K562 (cell line): ENCODE measurements around the gene RNF114. TPM values are rescaled to one million over a fixed set of nuclear protein-coding genes. Genes with fewer than 3 reads are reported as not detected.

Source experiments
- ATF7 ChIP-seq: fragments of 450-650 bp; IDR thresholded peaks from 2 replicates; pipeline ENCODE4 v1.7.1; 2014; ENCODE audit warnings: mild to moderate bottlenecking, moderate library complexity
- BHLHE40 ChIP-seq: IDR thresholded peaks from 2 replicates; pipeline ENCODE4 v1.6.1; 2011; ENCODE audit warnings: low read length, improper control_type of control experiment
- CBX1 ChIP-seq: sonication (generic); IDR thresholded peaks from 2 replicates; pipeline ENCODE4 v1.6.1; 2016; ENCODE audit warnings: antibody characterized with exemption, low read depth, mild to moderate bottlenecking
- CHD7 ChIP-seq: fragments of 200-600 bp; sonication (generic); IDR thresholded peaks from one replicate; pipeline ENCODE4 v1.6.1; 2012; ENCODE audit warnings: mild to moderate bottlenecking, low read depth, low read length, inconsistent platforms
- GTF2A2 ChIP-seq: IDR thresholded peaks from 2 replicates; pipeline ENCODE4 v1.6.1; 2016; ENCODE audit warnings: mild to moderate bottlenecking, missing genetic modification characterization, missing compliant biosample characterization
- NR1H2 ChIP-seq: sonication (generic); formaldehyde crosslinking; IDR thresholded peaks from 2 replicates; pipeline ENCODE4 v1.4.0; 2020; ENCODE audit warnings: mild to moderate bottlenecking, missing genetic modification reagents
- SAFB2 ChIP-seq: fragments of 200-400 bp; formaldehyde crosslinking; IDR thresholded peaks from 2 replicates; pipeline ENCODE4 v1.6.1; 2018; ENCODE audit warnings: borderline replicate concordance, low read length, low read depth, moderate library complexity; ENCODE audit not compliant: severe bottlenecking
- STAT6 ChIP-seq: sonication (generic); formaldehyde crosslinking; IDR thresholded peaks from 2 replicates; pipeline ENCODE4 v1.8.1; 2023; ENCODE audit warnings: mild to moderate bottlenecking, missing genetic modification reagents
- ZNF134 ChIP-seq: fragments of 250-450 bp; sonication (Bioruptor Pico); conservative IDR thresholded peaks from 2 replicates; pipeline ENCODE4 v1.4.0; 2020
- ZNF217 ChIP-seq: sonication (generic); formaldehyde crosslinking; IDR thresholded peaks from 2 replicates; pipeline ENCODE4 v1.8.0; 2022; ENCODE audit warnings: mild to moderate bottlenecking, missing genetic modification reagents
- ZNF253 ChIP-seq: fragments of 250-450 bp; sonication (Bioruptor Pico); conservative IDR thresholded peaks from 2 replicates; pipeline ENCODE4 v1.6.1; 2021; ENCODE audit warnings: mild to moderate bottlenecking
- polyA plus RNA-seq, 8 experiments: library from polyadenylated mRNA; depleted of rRNA in 4 of 8; stranded (reverse) in 5 of 8; unstranded in 3 of 8; fragments of >200 nt; fragmentation: Nextera tagmentation in 2 of 8; fragmentation: Illumina TruSeq in 1 of 8; extraction: Ambion mirVana in 2 of 8; extraction: Trizol in 1 of 8; gene quantifications; 2 replicates each; pipeline versions ENCODE4 v1.2.1 to v1.2.3, GENCODE V29; 2011 to 2014; ENCODE audit warnings: inconsistent platforms in 1 of 8, missing spikeins in 1 of 8
- total RNA-seq, 7 experiments: library from RNA; depleted of rRNA in 6 of 7; stranded (reverse); fragments of >200 nt in 6 of 7; fragmentation: Illumina TruSeq in 2 of 7; extraction: Trizol in 2 of 7; gene quantifications; 2 replicates each; pipeline versions ENCODE4 v1.2.1 to v1.2.3, GENCODE V29; 2011 to 2021; ENCODE audit warnings: low replicate concordance in 1 of 7
- TF ChIP-seq, protein P1 (sequence below): fragments of 450-650 bp; formaldehyde crosslinking; IDR thresholded peaks from 2 replicates; pipeline ENCODE4 v1.4.0; 2020; ENCODE audit warnings: mild to moderate bottlenecking, moderate library complexity

Gene RNF114
- total and polyA plus RNA-seq, 9 of the 15 experiments (the other 6 are each of a cell fraction or from before 2014, with no cell fraction given): 38.6 to 111 (median 62.6) TPM

DNA sequence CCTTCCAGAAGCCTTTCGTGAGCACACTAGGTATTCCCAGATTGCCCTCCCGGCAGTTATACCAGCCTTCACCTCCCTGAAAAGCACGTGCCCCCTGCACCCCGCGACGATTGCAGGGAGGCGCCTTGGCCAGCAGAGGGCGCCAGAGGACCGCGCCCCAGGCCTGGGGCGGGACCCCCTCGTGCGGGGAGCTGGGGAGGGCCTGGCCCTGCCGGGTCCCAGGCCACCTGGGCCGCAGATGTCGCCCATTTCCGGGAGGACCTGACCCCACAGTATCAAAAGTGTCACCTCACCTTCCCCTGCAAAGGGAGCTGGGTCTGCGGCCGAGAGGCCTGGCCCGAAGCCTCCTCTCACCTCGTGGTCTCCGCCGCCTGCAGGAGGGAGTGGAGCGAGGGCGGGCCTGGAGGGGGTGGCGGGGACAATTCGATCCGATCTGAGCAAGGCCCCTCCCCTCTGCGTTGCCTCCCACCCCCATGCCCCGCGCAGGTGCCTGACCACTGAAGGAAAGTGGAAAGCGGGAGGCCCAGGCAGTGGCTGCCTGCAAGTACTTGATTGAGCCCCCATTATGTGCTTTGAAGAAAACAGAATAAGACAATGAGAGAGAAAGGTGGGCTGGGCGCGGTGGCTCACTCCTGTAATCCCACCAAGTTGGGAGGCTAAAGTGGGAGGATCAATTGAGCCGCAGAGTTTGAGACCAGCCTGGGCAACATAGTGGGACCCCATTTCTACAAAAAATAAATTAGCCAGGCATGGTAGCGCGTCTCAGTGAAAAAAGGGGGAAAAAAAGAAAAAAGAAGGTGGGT lies 43.0 kb downstream of the RNF114 start (continued):
- TF ChIP-seq, protein P1, sequence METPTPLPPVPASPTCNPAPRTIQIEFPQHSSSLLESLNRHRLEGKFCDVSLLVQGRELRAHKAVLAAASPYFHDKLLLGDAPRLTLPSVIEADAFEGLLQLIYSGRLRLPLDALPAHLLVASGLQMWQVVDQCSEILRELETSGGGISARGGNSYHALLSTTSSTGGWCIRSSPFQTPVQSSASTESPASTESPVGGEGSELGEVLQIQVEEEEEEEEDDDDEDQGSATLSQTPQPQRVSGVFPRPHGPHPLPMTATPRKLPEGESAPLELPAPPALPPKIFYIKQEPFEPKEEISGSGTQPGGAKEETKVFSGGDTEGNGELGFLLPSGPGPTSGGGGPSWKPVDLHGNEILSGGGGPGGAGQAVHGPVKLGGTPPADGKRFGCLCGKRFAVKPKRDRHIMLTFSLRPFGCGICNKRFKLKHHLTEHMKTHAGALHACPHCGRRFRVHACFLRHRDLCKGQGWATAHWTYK (CRISPR knock-in tag): peak; percentile 84; the same call in 1 of the 2 replicates
- TF ChIP-seq SAFB2 (no peak), CBX1 (no peak), CHD7 (no peak), NR1H2 (CRISPR knock-in tag) (no peak), ATF7 (peak; percentile 61), STAT6 (CRISPR knock-in tag) (0 out of 2 replicates have a peak, but pooled peaks have one; percentile 67), ZNF217 (CRISPR knock-in tag) (no peak), GTF2A2 (tag) (no peak), ZNF134 (CRISPR knock-in tag) (no peak), BHLHE40 (peak; percentile 95), ZNF253 (no peak)
